ENCODE results near the gene TMEM254. TPM values are rescaled to one million over a fixed set of nuclear protein-coding genes. Genes with fewer than 3 reads are reported as not detected.

Gene TMEM254
- total and polyA plus RNA-seq, 9 of the 15 experiments (the other 6 are each of a cell fraction or from before 2014, with no cell fraction given) = 0.59 to 4.7 (median 1.9) TPM

GRCh38 chr10:80122110-80122710 is 43.7 kb downstream of the TMEM254 start:
- BruUV-seq (replicated peaks) = no TSS peak
- DNase-seq (ENCODE audit: extremely low read depth in 1 of 4, low spot score in 3 of 4) (no peak), FAIRE-seq (no peak), ATAC-seq (no peak)
- H3K27ac ChIP-seq (ENCODE audit: extremely low read depth, low read depth, low read length) = no peak overlapping the region
- POLR2A ChIA-PET = no interaction called here
- intact Hi-C loops (cut with micrococcal nuclease) = loop anchor here (10.0 kb wide), 2 partner anchors 187 to 587 kb away; no protein-coding TSS in a partner anchor
- in situ Hi-C loops (cut with MboI) = loop anchor here (10.0 kb wide), 1 partner anchor 577 kb away; no protein-coding TSS in a partner anchor
- H3K36me3 ChIP-seq (ENCODE audit: control insufficient read depth, insufficient read depth, low read length) = no peaks in the 10 kb centered on the region
- no peak overlapping the region for H3K4me2 ChIP-seq (ENCODE audit: insufficient read depth, low read length)
- no peaks in the 10 kb centered on the region for H3K4me1 ChIP-seq (replicated peaks in 1 of 2; ENCODE audit: control insufficient read depth in 2 of 2, insufficient read depth in 2 of 2, low read length in 2 of 2)
- H3K79me2 ChIP-seq (ENCODE audit: control insufficient read depth, insufficient read depth, low read length) = no peaks in the 10 kb centered on the region
- no peaks in the 10 kb centered on the region for H3K9me1 ChIP-seq (ENCODE audit: control insufficient read depth, insufficient read depth, low read length)
- H3K9ac ChIP-seq (ENCODE audit: insufficient read depth in 1 of 2, low read depth in 2 of 2, low read length in 2 of 2) = no peak overlapping the region
- H3K27me3 ChIP-seq (ENCODE audit: control insufficient read depth in 2 of 2, insufficient read depth in 2 of 2, low read length in 2 of 2) = peaks cover 8 to 11% of the 10 kb centered on the region in 2 experiments
- no peaks in the 10 kb centered on the region for H4K20me1 ChIP-seq (replicated peaks; ENCODE audit: control insufficient read depth, insufficient read depth, low read length)
- no peak overlapping the region for H3K4me3 ChIP-seq
- no peaks in the 10 kb centered on the region for H3K9me3 ChIP-seq (replicated peaks; ENCODE audit: control insufficient read depth, insufficient read depth, low read depth, low read length)
- H2AFZ ChIP-seq (ENCODE audit: low read depth, low read length) = no peak overlapping the region
- CTCF ChIA-PET (ENCODE audit: low intra/inter-chr PET ratio) = no interaction called here
- no peak for TF ChIP-seq PYGO2 (tag; IDR thresholded peaks at IDR 0.05)
- TF ChIP-seq ZNF354B (CRISPR knock-in tag; IDR thresholded peaks at IDR 0.05) = no peak
- TF ChIP-seq NCOR1 (IDR thresholded peaks at IDR 0.05) = no peak
- no peak for TF ChIP-seq POLR3A (IDR thresholded peaks at IDR 0.05; ENCODE audit: borderline replicate concordance, extremely low read depth, insufficient read depth, insufficient read length)
- TF ChIP-seq PATZ1 (CRISPR knock-in tag; IDR thresholded peaks at IDR 0.05; ENCODE audit: borderline replicate concordance) = no peak
- TF ChIP-seq HMGN3 (IDR thresholded peaks at IDR 0.05; ENCODE audit: borderline replicate concordance, extremely low read depth, insufficient read length, low read depth, low read length) = no peak
- no peak for TF ChIP-seq GATAD2A (IDR thresholded peaks at IDR 0.05)
- TF ChIP-seq MYBL2 (IDR thresholded peaks at IDR 0.05; ENCODE audit: low read depth) = no peak
- TF ChIP-seq MYBL2 (CRISPR knock-in tag; IDR thresholded peaks at IDR 0.05; ENCODE audit: borderline replicate concordance) = no peak
- no peak for TF ChIP-seq HEY1 (CRISPR knock-in tag; IDR thresholded peaks at IDR 0.05; ENCODE audit: borderline replicate concordance)
- TF ChIP-seq ZNF444 (CRISPR knock-in tag; IDR thresholded peaks at IDR 0.05) = no peak
- no peak for TF ChIP-seq POLR2H (tag; IDR thresholded peaks at IDR 0.05; ENCODE audit: low read depth)
- TF ChIP-seq RREB1 (CRISPR knock-in tag; IDR thresholded peaks at IDR 0.05) = no peak
